Activated CD4-positive, alpha-beta T cell treated with anti-CD3 and anti-CD28 coated beads, Interleukin-2, Interleukin-4, amounts not matched to agents 100 ng/mL and 50 ng/mL, durations not matched to agents 16 hours and 8 hours (primary cell): ENCODE data around the gene TMEM163.

Experiments
- DNase-seq: peaks from one replicate; pipeline ENCODE4 v3.0.0-alpha.2; 2020; ENCODE audit warnings: low spot score

TMEM163 gene

DNA sequence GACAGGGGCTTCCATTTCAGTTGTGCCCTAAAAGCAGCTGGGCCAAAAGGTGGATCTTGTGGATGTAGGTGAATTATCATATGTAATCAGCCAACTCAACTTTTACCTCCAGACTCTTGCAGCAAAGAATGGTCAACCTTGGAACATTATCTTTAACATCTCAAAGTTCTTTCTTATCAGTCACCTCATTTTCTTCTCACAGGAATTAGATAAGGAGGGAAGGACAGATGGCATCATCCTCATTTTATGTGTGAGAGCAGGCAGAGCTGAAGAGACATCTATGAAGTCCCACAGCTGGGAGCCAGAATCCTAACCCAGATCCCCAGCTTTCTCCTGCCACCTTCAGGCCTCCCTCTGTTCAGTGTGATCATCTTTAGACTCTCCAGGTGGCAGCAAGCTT is 282.9 kb downstream of the TMEM163 start:
- no peak for DNase-seq

DNA sequence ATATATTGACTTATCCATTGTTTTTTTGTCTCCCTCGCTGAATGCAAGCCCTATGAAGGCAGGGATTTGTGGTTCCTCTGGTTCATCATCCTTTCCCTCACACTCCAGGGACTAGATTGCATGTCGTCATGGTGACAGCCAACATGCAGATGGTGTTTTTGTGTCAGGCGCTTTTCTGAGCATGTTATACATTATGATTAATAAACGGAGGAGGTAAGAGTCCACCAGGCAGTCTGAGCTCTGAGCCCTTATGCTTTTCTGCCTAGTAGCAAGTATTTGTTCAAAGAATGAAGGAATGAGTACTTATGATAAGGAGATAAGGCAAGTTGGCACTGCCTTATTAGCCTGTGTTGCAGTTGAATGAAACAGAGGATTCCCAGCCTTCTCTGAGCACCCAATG is 283.3 kb downstream of the TMEM163 start:
- no peak for DNase-seq

DNA sequence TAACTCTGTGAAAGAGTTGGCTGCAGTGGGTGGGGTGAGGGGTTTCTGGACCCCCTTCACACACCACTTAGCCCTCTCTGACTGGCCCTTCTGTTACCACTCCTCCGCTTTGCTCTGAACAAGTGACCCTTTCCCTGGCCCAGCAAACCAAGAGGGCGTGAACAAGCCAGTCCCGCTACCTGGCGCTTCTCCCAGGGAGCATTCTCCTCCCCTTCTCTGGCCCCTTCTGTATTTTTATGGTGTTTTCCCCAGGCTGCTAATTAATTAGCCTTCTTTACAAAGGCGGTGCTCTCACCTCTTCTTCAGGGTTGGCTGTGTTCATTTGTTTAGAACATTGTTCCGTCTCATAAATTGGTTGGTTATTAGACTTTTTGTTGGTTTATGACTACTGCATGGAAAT is 284.8 kb downstream of the TMEM163 start:
- no peak for DNase-seq

DNA sequence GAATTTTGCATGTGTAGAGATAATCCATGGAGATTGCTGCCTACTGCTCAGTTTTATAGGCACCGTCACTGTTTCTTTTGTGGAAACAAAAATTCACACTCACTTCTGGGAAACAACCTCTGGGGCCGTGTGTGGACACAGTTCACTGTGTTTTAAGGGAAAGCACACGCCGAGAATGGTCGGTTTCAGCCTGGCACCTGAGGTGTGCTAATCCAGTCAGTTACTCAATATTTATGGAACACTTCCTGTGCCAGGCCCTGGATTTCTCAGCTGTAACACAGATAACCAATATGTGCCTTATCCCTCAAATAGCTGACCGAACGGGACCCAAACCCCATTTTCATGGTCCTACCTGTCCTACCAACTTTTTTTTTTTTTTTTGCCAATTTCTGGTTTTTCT is 285.3 kb downstream of the TMEM163 start:
- no peak for DNase-seq

DNA sequence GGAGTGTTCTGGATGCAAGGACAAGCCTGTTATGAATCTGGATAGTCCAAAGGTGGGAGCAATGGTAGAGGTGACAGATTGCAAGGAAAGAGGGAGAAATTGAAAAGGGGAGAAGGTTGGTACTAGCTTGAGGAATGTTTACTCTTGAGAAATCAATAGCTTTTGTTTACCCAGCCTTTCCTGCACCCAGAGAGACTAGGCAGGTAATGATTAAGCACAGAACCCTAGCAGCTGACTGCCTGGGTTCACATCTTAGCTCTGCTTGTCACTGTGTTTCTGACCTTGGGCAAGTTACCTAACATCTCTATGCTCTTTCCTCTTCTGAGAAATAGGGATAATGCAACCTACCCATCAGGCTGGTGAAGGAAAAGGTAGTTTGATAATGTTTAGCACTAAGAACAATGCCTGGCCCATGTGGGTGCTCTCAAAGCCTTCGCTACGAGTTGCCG is 286.3 kb downstream of the TMEM163 start:
- DNase-seq, result no peak

DNA sequence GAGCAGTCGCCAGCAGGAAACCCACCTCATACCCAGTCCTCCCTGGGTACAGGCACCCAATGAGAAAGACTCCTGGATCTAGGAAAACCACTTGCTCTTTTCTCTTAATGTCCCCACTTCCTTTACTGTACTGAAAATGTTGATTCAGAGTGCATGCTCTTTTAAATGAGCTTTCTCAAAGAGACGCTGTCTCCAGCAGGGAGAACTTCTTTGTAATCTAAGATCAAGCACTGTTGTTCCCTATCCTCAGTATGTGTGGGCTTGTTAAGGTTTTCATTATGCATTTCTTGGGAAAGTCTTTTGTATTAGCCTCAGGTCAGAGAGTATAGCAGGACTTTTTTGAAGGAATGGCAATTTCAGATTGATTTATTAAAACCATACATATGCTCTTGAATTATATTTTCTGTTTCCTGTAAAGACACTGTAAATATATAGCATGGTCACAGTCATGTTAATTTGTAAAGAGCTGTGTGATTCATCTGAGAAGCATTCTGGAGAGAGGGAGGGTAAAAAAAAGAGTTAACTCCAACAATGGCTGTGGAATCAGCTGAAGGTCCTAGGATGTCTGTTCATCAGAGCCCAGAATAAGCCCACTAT is 286.9 kb downstream of the TMEM163 start:
- DNase-seq, result no peak

DNA sequence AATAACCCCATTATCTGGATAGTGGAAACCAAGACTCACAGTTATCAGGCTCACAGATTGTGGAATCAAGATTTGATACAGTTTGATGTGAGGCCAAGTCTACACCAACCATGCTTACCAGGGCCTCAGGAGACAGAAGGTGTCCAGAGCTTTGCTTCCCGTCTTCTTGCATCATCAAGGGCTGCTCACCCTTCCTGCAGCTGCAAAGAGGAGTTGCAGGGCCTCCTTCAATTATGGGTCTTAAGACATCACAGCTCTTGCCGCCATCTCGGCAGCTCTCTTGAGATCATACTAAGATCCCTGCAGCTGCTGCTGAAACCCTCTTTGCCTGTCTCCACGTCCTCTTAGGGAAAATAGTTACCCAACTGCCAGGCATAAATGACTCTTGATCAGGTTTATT is 288.9 kb downstream of the TMEM163 start:
- no peak for DNase-seq

DNA sequence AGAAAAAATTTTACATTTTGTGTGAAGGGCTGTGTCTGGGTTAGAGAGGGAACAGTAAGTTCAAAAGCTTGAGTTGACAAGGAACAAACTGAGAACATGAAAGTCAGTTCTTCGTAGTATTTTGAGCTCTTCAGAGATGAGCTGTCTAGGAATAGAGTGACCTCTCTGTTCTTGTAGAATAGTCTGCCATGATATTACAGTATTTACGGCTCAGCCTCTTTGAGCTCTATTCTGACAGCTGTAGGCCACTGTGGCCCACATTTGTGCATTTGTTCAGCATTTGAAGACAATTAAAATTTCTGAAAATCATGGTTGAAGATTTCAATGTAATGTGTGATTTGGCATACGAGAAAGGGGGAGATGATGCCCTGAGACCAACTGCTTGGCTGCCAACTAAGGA is 292.1 kb downstream of the TMEM163 start:
- no peak for DNase-seq

DNA sequence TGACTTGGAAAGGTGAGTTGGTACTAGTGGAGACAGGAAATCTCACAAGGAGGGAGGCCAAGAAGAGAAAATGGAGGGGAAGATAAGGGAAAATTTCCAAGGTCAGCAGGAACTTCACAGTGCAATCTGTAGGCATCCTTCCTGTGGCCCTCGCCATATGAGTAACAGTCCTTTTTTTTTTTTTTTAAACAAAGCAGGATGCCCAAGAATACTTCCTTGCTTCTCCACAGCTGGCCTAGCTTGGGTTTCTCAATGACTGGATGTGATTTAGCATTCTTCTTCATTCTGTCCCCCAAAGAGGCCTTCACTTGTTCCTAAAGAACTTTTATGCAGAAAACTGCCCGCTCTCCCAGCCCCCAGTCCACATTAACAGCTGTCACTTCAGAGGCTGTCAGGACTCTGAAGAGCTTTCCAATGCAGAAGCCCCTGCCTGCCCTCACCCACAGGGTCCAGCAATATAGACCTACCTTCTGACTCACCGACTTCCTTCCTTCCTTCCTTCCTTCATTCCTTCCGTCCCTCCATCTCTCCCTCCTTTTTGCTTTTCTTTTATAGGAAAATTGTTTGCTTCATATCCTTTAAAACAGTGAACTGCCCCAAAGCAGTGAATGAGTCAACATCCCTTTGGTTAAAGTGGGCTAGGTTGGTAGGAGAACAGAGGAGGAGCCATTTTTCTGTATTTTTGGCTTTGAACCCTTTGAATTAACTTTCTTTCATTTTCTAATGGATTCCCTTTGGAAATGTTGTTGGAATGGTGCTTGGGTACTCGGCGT is 292.9 kb downstream of the TMEM163 start:
- DNase-seq, result no peak

DNA sequence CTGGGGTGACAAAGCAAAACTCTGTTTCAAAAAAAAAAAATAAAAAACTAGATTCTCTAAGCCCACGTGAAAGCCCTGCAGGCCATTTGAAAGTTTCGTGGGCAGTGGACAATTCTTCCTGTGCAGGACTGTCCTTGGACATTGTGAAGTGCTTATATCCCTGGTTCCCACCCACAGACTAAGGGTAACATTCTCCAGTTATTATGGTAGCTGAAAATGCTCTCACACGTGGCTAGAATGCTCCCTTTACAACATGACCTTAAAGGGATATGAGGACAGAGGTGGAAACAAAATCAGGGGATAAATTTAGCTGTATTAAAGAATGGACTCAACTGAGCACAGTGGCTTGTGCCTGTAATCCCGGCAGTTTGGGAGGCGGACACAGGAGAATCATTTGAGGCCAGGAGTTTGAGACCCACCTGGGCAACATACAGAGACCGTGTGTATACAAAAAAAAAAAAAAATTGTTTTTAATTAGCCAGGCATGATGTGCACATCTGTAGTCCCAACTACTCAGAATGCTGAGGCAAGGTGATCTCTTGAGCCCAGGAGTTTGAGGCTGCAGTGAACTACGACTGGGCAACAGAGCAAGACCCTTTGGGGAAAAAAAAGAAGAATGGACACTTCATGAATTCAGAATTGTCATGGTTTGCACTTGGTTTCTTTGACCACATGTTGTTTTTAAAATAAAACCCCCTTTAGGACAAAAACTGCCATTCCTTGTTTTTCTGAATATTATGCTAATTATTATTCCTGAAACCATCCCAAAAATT is 297.1 kb downstream of the TMEM163 start:
- DNase-seq, result no peak

DNA sequence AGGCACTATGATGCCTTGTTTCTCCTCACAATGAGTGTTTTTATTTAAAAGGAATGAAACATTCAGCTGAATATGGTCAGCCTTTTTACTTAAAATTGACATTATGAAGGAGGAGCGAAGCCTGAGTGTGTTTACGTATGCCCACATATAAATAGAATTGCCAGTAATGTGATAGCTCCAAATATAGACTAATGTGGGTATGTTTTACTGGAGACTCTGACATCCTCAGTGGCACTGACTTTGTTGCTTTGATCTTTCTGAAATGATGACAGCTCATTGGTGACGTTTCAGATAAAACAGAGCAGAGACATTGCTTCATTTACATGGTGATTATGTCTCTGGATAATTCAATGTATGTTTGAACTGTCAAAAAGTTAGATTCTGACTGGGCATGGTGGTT is 297.9 kb downstream of the TMEM163 start:
- DNase-seq, result no peak

DNA sequence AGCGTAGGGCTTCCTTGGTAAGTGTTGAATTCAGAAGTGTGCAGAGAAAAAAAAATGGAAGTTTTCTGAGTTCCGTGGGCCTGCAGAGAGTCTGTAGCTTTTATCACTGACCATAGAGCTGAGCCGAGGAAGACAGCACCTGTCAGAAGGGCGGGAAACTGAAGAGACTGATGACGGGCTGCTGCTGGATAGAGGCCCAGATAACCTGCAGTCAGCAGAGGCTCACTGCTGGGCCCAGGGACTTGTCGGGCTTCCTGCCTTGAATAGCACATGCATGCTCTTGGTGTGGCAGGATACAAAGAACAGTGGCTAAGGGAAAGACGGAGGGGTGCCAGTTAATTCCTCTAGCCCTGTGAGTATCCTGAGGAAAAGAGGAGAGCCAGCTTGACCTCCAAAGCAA is 298.5 kb downstream of the TMEM163 start:
- DNase-seq, result no peak

DNA sequence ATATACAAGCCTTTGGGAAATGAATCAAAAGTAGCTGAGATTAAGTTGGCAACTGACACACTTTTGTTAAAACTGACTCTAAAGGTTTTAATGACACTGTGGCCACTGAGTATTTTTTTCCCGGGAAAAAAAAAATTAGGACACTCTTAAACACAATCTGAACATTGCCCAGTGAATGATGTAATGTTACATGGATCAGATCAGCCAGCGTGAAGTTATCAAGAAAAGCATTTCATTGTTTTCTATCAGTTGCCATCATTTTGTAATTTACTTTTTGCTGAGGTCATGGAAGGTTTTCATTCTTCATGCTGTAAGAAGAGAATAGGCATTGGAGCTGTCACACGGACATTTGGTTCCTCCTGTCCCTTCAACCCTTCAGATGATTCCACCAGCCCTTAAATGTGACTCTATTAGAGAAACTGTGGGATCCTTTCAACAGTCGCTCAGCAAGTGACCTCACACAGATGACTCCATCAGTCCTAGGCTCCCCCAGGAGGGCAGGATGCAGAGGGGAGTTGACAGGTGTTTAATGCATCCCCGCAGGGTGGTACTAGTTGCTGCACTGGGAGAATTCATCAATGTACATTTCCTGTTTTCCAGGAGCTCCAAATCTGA is 300.7 kb downstream of the TMEM163 start:
- no peak for DNase-seq

DNA sequence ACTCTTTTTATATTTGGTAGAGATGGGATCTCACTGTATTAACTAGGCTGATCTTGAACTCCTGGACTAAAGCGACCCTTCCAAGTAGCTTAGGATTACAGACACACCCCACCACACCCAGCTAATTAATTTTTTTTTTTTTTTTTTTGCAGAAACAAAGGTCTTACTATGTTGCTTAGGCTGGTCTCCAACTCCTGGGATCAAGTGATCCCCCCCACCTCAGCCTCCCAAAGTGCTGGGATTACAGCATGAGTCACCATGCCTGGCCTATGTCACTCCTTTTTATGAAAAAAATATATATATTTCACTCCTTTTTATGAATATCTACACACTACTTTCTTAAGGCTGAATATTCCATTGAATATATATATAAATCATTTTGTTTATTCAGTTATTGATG is 302.2 kb downstream of the TMEM163 start:
- DNase-seq, result no peak

DNA sequence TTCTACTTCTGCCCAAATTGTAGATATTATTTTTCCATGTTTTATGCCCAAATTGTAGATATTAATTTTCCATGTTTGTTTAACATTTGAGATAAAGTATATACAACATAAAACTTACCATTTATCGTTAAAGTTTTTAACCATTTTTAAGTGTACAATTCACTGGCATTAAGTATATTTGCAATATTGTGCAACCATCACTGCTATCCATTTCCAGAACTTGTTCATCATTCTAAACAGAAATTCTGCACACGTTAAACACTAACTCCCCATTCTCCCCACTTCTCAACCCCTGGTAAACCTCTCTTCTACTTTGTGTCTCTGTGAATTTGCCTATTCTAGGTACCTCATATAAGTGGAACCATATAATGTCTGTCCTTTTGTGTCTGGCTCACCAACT is 302.8 kb downstream of the TMEM163 start:
- DNase-seq, result no peak

DNA sequence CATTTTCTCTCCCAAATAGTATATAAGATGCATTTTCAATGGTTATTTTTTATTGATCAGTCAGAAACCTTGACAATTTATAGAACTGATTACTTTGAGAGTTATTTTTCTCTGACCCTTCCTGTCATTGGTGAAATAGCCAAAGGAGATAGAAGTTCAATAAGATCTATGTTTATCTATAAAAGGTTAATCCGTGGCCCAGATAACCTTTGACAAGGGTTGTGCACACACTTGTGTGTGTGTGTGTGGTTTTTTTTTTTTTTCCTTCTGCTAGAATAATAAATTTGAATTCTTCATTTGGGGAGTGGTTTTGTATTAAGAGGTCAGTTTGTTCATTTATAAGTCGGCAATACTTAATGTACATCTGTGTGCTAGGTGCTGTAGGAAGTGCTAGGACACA is 304.9 kb downstream of the TMEM163 start:
- no peak for DNase-seq

DNA sequence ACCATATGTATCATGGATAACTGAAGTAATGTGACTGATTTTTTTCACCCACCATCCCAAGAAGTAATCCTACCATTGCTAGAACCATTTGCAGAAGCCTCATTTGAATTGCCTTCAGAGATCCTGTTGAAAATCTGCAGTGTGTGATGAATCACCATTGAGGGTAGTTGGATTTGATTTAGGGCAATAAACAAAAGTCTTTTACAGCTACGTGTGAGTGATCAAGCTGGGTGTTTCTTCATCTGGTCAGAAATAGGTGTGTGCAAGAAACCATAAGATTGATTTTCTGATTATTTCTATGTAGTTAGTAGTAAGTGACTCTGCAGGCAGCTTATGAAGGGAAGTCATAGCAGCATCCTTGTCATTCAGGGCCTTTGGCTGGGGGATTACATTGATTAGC is 305.4 kb downstream of the TMEM163 start:
- no peak for DNase-seq

DNA sequence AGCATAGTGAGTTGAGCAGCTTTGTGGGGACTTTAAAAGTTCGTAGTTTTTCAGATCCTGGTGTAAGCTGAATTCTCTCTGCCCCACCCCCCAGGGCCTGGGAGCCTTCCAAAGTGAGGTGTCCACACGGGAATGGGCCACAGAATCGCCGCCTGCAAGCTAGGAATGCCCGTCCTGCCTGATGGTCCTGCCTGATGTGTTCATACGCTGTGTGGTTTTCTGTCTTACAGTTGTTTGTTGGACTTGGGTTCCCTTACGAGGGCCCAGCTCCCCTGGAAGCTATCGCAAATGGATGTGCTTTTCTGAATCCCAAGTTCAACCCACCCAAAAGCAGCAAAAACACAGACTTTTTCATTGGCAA is 306.2 kb downstream of the TMEM163 start:
- no peak for DNase-seq

DNA sequence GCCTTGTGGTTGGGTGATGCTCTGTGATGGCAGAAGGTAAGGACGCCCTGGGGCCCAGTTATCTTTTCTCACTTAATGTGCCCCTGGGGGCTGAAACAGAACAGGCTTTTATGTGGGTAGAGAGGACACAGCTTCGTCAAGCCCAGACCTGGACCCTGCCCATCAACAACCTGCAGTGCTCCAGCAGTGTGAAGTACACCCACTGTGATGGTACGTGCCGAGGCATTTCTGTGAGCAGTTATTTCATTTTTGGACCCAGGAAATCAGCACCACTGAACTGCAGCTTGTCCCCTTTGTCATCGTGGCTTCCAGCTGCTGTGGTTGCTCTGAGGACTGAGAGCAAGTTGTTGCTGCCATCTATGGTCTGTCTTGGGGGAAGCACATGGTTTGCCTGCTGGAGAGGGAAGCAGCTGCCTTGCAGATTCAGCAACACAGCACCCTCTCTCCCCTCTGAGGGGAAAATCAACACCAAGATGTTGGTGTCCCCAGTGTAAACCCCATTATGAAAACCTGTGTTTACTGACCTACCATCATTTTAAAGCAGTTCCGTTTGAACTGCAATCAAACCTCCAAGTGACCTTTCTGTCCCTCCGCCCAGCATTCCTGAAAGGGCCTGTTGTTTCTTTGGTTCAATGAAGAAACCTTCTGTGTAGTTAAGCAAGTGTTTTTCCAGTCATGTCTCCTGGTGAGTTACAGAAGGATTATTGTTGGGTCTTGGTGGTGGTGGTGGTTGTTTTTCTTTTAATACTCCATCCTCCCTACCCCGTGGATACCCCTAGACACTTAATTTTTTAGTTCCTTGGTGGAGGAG is 306.8 kb downstream of the TMEM163 start:
- peak; percentile 73 for DNase-seq

DNA sequence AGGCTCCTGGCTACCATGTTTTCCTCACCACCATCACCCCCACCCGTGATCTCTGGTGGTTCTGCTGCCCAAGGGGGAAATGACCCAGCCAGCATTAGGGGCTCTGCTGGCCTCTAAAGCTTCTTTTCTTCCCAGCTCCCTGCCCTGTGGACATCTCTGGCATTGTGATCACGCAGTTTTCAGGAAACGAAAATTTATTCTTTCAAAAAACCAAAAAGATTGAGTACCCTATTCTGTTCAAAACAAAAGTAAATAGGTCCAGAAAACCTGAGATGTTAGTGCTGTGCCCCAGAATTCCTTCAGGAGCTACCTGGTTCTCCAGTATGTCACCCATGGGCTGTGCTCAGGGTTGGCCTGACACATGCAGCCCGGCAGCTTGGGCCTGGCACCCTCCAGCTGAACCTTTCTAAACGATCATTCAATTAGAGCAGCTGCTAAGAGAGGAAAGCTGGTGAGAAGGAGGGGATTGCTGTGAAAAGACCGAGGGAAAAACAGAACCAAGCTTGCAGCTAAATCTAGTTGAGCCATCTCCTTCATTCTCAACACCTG is 307.4 kb downstream of the TMEM163 start:
- no peak for DNase-seq

DNA sequence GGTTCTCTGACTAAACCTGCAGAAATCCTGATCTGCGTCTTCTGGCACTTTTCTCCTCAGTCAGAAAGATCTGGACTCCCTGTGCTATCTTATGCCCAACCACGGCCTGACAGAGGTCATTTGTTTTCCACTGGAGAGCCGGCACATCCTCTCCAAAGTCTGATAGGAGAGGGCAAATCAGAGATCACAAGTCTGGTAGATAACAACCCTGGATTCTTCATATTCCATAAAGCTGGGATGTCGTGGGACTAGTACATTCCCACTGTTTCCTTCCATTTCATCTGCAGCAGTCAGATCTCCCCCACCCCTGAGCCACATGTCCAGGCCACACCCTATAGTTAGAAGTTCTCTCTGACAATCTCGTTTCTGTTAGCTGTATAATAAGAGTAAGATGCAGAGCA is 308.0 kb downstream of the TMEM163 start:
- DNase-seq, result no peak

DNA sequence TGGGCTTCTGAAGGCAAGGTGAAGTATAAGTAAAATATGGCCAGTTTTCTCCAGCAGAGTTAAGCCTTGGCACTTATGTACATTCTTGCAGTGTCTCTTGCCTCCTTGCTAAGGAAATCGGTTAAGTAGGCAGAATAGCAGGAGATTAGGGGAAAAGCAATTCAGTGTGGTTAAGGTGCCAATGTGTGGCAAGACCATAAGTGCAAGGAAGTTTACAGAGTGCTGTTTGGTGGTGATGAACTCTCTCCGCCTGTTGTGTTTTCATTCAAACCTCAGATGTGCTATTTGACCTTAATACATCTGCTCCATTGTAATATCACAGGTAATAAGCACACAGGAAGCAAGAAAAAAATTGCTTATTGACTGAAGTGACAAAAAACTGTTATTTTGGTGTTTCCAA is 308.8 kb downstream of the TMEM163 start:
- DNase-seq, result no peak
